ENCODE data around the gene AATF. TPM values are rescaled to one million over a fixed set of nuclear protein-coding genes. Genes with fewer than 3 reads are reported as not detected.

Gene AATF
- total and polyA plus RNA-seq, 2 of the 8 experiments (the other 6 are each of a cell fraction or from before 2014, with no cell fraction given), result 20.1 to 62.8 TPM

DNA sequence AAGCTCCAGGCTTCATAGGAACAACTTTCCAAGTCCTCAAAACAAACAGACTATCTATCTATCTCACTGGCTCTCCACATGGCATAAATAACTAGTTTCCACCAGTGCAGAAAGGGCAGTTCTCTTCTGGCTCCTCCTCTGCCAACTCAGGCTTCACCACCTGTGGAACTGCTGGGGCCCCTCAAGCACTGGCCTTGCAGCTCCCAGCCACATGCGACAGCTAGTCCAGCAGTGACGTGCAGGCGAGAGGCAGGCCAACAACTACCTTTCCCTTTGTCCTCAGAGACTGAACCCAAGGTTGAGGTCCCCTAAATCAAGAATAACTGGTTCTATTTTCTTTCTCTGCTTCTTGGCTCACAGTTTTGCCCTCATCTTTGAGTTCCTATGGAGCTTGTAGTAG lies 137.6 kb downstream of the AATF start:
- Histone ChIP-seq H3K4me1 (replicated peaks in 1 of 4; ENCODE audit: control insufficient read depth in 3 of 4, insufficient read depth in 4 of 4, low read length in 3 of 4) (peaks cover 6 to 22% (median 14%) of the 10 kb centered on the region in 4 experiments), H3K79me1 (ENCODE audit: low read depth, low read length) (no peaks in the 10 kb centered on the region), H3K14ac (ENCODE audit: insufficient read length) (no peak overlapping the region), H3K23me2 (ENCODE audit: low read depth, low read length) (no peaks in the 10 kb centered on the region), H3K36me3 (ENCODE audit: control insufficient read depth in 2 of 4, insufficient read depth in 4 of 4, low read length in 3 of 4) (peaks cover 6 to 45% (median 35%) of the 10 kb centered on the region in 4 experiments; a peak in 7 of 8 replicates), H2BK12ac (ENCODE audit: low read depth, low read length) (no peak overlapping the region), H2BK120ac (replicated peaks; ENCODE audit: low read depth, low read length) (no peak overlapping the region), H2AFZ (ENCODE audit: low read length) (no peak overlapping the region), H3K23ac (ENCODE audit: insufficient read length) (no peak overlapping the region), H2BK5ac (ENCODE audit: low read depth, low read length) (no peak overlapping the region), H3K56ac (replicated peaks; ENCODE audit: insufficient read length, low read depth, low read length) (no peak overlapping the region), H3K27me3 (replicated peaks in 1 of 4; ENCODE audit: control insufficient read depth in 3 of 4, extremely low read depth in 1 of 4, insufficient read depth in 3 of 4, low read length in 3 of 4) (no peaks in the 10 kb centered on the region), H2BK15ac (ENCODE audit: low read length) (no peak overlapping the region), H3K4ac (replicated peaks; ENCODE audit: insufficient read length, low read depth, low read length) (no peak overlapping the region), H3K4me3 (ENCODE audit: extremely low read depth in 1 of 4, insufficient read depth in 2 of 4, low read depth in 3 of 4, low read length in 4 of 4) (no peak overlapping the region), H4K8ac (ENCODE audit: extremely low read depth, insufficient read depth, low read length) (no peak overlapping the region), H4K5ac (ENCODE audit: insufficient read length, low read depth, low read length) (no peak overlapping the region), H4K91ac (replicated peaks; ENCODE audit: insufficient read length, low read length) (no peak overlapping the region), H3K9ac (replicated peaks in 1 of 4; ENCODE audit: extremely low read depth in 1 of 4, low read depth in 3 of 4, low read length in 3 of 4) (no peak overlapping the region), H3K9me3 (ENCODE audit: insufficient read depth in 2 of 2, low read depth in 1 of 2, low read length in 1 of 2) (no peaks in the 10 kb centered on the region), H2BK20ac (ENCODE audit: low read length) (no peak overlapping the region), H3K79me2 (ENCODE audit: control insufficient read depth in 1 of 2, insufficient read depth in 2 of 2, low read length in 2 of 2) (no peaks in the 10 kb centered on the region), H3K18ac (ENCODE audit: extremely low read depth, low read length) (no peak overlapping the region), H4K20me1 (replicated peaks in 1 of 2; ENCODE audit: control insufficient read depth in 1 of 2, insufficient read depth in 2 of 2, low read length in 2 of 2) (no peaks in the 10 kb centered on the region), H2AK5ac (ENCODE audit: low read depth, low read length) (no peak overlapping the region), H3K4me2 (ENCODE audit: insufficient read depth in 1 of 2, low read depth in 2 of 2, low read length in 2 of 2) (no peak overlapping the region), H3K27ac (ENCODE audit: low read depth, low read length) (no peak overlapping the region)
- POLR2A ChIA-PET (ENCODE audit: partially characterized antibody), result interaction anchor here (1.2 kb wide), 1 partner anchor 13 kb away, joined by 4 read pairs; no protein-coding TSS in a partner anchor
- no peak for FAIRE-seq
- WGBS, 2 experiments (ENCODE audit: extremely low coverage in 1 of 2, insufficient coverage in 1 of 2, insufficient read length in 1 of 2, insufficient replicate concordance in 2 of 2, low coverage in 1 of 2, low lambda C conversion rate in 2 of 2, missing lambda C conversion rate in 1 of 2), result 87% methylated on average over 3 of the region's 3 CpGs; no CpG with 5 or more reads in 1 of the 2 experiments
- DNase-seq (ENCODE audit: low read depth in 1 of 2, low spot score in 2 of 2), result no peak
- CTCF ChIA-PET (ENCODE audit: partially characterized antibody), result interaction anchor here (1.1 to 1.5 kb wide), 5 partner anchors 9 to 433 kb away, joined by 3 to 5 read pairs (median 4); no protein-coding TSS in a partner anchor
- TF ChIP-seq ZNF274 (IDR thresholded peaks at IDR 0.05; ENCODE audit: borderline replicate concordance, extremely low read depth, low read length) (no peak), KDM4A (IDR thresholded peaks at IDR 0.05; ENCODE audit: low read depth, low read length, severe bottlenecking) (no peak), SIN3A (conservative IDR thresholded peaks at IDR 0.05 in 1 of 2, IDR thresholded peaks at IDR 0.05 in 1 of 2; ENCODE audit: low read depth in 1 of 2, low read length in 2 of 2) (no peak), PHF8 (conservative IDR thresholded peaks at IDR 0.05; ENCODE audit: low read depth, low read length) (no peak), TCF12 (IDR thresholded peaks at IDR 0.05; ENCODE audit: low read depth, low read length) (no peak), NRF1 (IDR thresholded peaks at IDR 0.05; ENCODE audit: low read depth, low read length) (no peak), GTF2F1 (IDR thresholded peaks at IDR 0.05; ENCODE audit: borderline replicate concordance, low read depth, low read length) (no peak), KDM1A (IDR thresholded peaks at IDR 0.05; ENCODE audit: borderline replicate concordance, low read length) (no peak), JUN (IDR thresholded peaks at IDR 0.05; ENCODE audit: low read depth, low read length) (no peak), BACH1 (IDR thresholded peaks at IDR 0.05; ENCODE audit: low read length) (no peak), RAD21 (IDR thresholded peaks at IDR 0.05 in 1 of 2, conservative IDR thresholded peaks at IDR 0.05 in 1 of 2; ENCODE audit: low read depth in 2 of 2, low read length in 2 of 2) (no peak), TAF7 (optimal IDR thresholded peaks at IDR 0.05; ENCODE audit: borderline replicate concordance, low read depth, low read length) (no peak), JUND (IDR thresholded peaks at IDR 0.05; ENCODE audit: low read length) (no peak), POU5F1 (IDR thresholded peaks at IDR 0.05; ENCODE audit: low read depth, low read length) (no peak), POLR2A (IDR thresholded peaks at IDR 0.05; ENCODE audit: control extremely low read depth in 1 of 2, low read depth in 2 of 2, low read length in 2 of 2) (no peak)

Measured in H1 (cell line).